GM19351 (cell line): Measurements from ENCODE around the gene FSD1.
"Not testable (repeated sequence)": the region's sequence is repeated elsewhere in the genome, so short reads cannot be mapped to it uniquely, and the experiment has no call there.

ENCODE experiments used
- ATAC-seq: cut with Tn5 transposase; IDR thresholded peaks from one replicate; pipeline ENCODE4 v1.9.1; 2021; ENCODE audit warnings: mild to moderate bottlenecking, moderate library complexity; ENCODE audit not compliant: unreplicated experiment

Gene FSD1

GRCh38 chr19:4313847-4314490 is 9.6 kb downstream of the FSD1 start:
- ATAC-seq: no peak

GRCh38 chr19:4316956-4317355 is 12.6 kb downstream of the FSD1 start:
- ATAC-seq: no peak

GRCh38 chr19:4318460-4318859 is 14.1 kb downstream of the FSD1 start:
- no peak for ATAC-seq

GRCh38 chr19:4319067-4319718 is 14.8 kb downstream of the FSD1 start:
- no peak for ATAC-seq

GRCh38 chr19:4320419-4320818 is 16.0 kb downstream of the FSD1 start:
- no peak for ATAC-seq

- ATAC-seq: no peak
Measured at GRCh38 chr19:4322942-4323665, 18.7 kb downstream of the FSD1 start.

GRCh38 chr19:4323692-4324091 is 19.3 kb downstream of the FSD1 start:
- no peak for ATAC-seq

GRCh38 chr19:4324228-4324627 is 19.8 kb downstream of the FSD1 start:
- no peak for ATAC-seq

- ATAC-seq: no peak
Measured at GRCh38 chr19:4326215-4326836, 21.9 kb downstream of the FSD1 start.

- no peak for ATAC-seq
Measured at GRCh38 chr19:4326837-4327251, 22.4 kb downstream of the FSD1 start.

- no peak for ATAC-seq
Measured at GRCh38 chr19:4327252-4327876, 23.0 kb downstream of the FSD1 start.

GRCh38 chr19:4327877-4328242 is 23.5 kb downstream of the FSD1 start:
- no peak for ATAC-seq

GRCh38 chr19:4328243-4328990 is 24.0 kb downstream of the FSD1 start:
- peak; percentile 81 for ATAC-seq

GRCh38 chr19:4328991-4329681 is 24.7 kb downstream of the FSD1 start:
- ATAC-seq: not testable (repeated sequence)

- no peak for ATAC-seq
Measured at GRCh38 chr19:4329858-4330257, 25.5 kb downstream of the FSD1 start.

- no peak for ATAC-seq
Measured at GRCh38 chr19:4334929-4335570, 30.7 kb downstream of the FSD1 start.

GRCh38 chr19:4337906-4338440 is 33.6 kb downstream of the FSD1 start:
- no peak for ATAC-seq

GRCh38 chr19:4338441-4339355 is 34.3 kb downstream of the FSD1 start, which contains the start of gene STAP2:
TSS of gene STAP2 (minus strand) at chr19:4338827. CDS start at chr19:4338753, 74 bp downstream.
- ATAC-seq: no peak
